SK-N-MC (cell line): ENCODE results near the gene CKAP2.
A peak's percentile ranks its signal among the peaks of the same experiment; 100 is the strongest.

Experiments
- DNase-seq: peaks from one replicate; pipeline ENCODE4 v3.0.0-alpha.2; 2011; ENCODE audit warnings: low read depth, low spot score
- H3K27ac ChIP-seq: fragments of 200-600 bp; sonication (generic); 2 replicates; pipeline ENCODE4 v1.5.1; 2016; ENCODE audit warnings: mixed run types
- H3K36me3 ChIP-seq: fragments of 200-600 bp; sonication (generic); 2 replicates; pipeline ENCODE4 v1.6.1; 2017; ENCODE audit warnings: antibody characterized with exemption, low read length, mixed read lengths; ENCODE audit not compliant: insufficient read depth
- H3K4me3 ChIP-seq: fragments of 200-600 bp; sonication (generic); 2 replicates; pipeline ENCODE4 v1.5.1; 2016
- H3K9ac ChIP-seq: fragments of 200-600 bp; sonication (generic); 2 replicates; pipeline ENCODE4 v1.8.0; 2017; ENCODE audit warnings: mixed run types, mixed read lengths; ENCODE audit not compliant: insufficient read length
- H3K9me3 ChIP-seq: fragments of 200-600 bp; sonication (generic); 2 replicates; pipeline ENCODE4 v1.6.1; 2017; ENCODE audit warnings: low read depth, mild to moderate bottlenecking, antibody characterized with exemption, low read length, moderate library complexity, mixed read lengths
- EZH2 ChIP-seq: fragments of 200-600 bp; sonication (generic); IDR thresholded peaks from one replicate; pipeline ENCODE4 v1.6.1; 2017; ENCODE audit warnings: antibody characterized with exemption
- FOXP2 ChIP-seq: optimal IDR thresholded peaks from 2 replicates; pipeline ENCODE3; 2011; ENCODE audit warnings: mild to moderate bottlenecking, moderate library complexity; ENCODE audit not compliant: insufficient read depth; ENCODE audit errors: extremely low read length, control extremely low read depth
- POLR2AphosphoS5 ChIP-seq: IDR thresholded peaks from 2 replicates; pipeline ENCODE4 v1.6.1; 2012; ENCODE audit warnings: mild to moderate bottlenecking, low read depth, low read length, borderline replicate concordance

The CKAP2 gene

DNA sequence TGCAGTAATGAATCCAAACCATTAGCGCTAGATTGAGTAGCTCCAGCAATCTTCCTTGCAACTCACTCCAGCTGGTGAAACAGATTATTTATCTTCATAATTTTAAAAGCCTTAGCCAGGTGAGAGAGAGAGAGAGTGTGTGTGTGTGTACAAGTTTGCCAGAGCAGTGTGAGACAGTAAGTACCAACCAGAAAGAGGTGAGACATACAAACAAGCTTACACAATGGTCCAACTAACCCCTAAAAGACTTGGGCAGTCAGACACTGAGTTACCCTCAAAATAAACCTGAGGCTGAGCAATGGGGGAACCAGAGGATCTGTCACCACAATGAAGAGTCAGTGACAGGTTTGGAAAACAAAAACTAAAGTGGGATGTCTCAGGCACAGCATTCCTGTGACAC, 41.2 kb upstream of the CKAP2 start:
- Histone ChIP-seq H3K9ac (no peak overlapping the region), H3K9me3 (no peaks in the 10 kb centered on the region), H3K4me3 (no peak overlapping the region), H3K36me3 (peaks cover 38% of the 10 kb centered on the region), H3K27ac (no peak overlapping the region)
- no peak for DNase-seq
- no peak for TF ChIP-seq FOXP2
- no peak for TF ChIP-seq POLR2AphosphoS5
- TF ChIP-seq EZH2 = no peak

DNA sequence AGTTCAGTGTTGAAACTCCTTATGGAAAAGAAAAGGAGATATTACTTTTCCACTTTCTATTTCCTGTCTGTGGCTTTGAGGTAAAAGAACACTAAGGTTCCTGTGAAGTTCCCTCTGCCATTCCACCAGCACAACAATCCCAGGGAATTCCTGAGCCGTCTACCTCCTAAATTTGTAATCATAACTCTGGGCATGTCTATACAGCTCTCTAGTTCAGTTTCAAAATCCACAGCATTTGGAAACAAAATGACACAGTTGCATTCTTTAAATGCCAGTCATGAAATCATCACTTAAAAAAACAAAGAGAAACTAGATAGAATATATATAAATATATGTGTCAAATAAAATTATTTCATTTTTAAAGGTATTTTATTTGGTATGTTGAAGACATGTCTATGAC, 40.3 kb upstream of the CKAP2 start:
- peaks cover 38% of the 10 kb centered on the region for H3K36me3 ChIP-seq
- H3K4me3 ChIP-seq = no peak overlapping the region
- no peaks in the 10 kb centered on the region for H3K9me3 ChIP-seq
- DNase-seq = no peak
- no peak overlapping the region for H3K27ac ChIP-seq
- no peak for TF ChIP-seq FOXP2
- TF ChIP-seq POLR2AphosphoS5 = no peak
- no peak for TF ChIP-seq EZH2
- no peak overlapping the region for H3K9ac ChIP-seq

DNA sequence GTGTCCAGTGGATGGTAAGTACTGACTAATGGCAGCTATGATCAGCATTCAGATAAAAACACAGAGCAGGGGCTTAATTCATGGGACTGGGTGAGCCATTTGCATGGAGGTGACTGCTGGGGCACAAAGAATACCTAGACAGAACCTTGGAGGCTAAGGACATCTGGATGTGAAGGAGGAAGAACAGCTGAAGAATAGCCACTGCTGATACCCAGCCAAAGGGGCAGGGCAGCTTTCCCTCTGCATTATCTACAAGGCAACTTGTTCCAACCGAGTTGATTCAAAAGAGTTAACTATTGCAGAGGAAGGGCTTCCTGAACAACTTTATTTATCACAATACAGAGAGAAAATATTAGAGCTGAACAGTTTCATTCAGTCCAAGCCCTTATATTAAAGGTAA, 36.2 kb upstream of the CKAP2 start:
- H3K36me3 ChIP-seq = peaks cover 56% of the 10 kb centered on the region

DNA sequence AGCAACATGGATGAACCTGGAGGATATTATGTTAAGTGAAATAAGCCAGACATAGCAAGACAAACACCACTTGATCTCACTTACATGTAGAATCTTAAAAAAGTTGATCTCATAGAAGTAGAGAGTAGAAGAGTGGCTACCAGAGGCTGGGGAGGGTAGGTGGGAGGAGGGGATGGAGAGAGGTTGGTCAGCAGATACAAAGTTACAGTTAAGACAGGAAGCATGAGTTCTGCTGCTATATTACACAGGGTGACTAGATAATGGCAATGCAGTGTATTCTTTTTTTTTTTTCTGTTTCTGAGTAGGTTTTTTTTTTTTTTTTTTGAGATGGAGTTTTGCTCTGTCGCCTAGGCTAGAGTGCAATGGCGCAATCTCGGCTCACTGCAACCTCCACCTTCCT, 34.1 kb upstream of the CKAP2 start:
- TF ChIP-seq POLR2AphosphoS5 (no peak), FOXP2 (no peak), EZH2 (no peak)
- H3K9me3 ChIP-seq = no peaks in the 10 kb centered on the region
- no peak overlapping the region for H3K27ac ChIP-seq
- DNase-seq = no peak
- H3K36me3 ChIP-seq = peaks cover 55% of the 10 kb centered on the region
- H3K4me3 ChIP-seq = no peak overlapping the region
- H3K9ac ChIP-seq = no peak overlapping the region

More for the DNA sequence above, 36.2 kb upstream of the CKAP2 start:
- DNase-seq = no peak
- Histone ChIP-seq H3K4me3 (no peak overlapping the region), H3K9ac (no peak overlapping the region), H3K27ac (no peak overlapping the region), H3K9me3 (no peaks in the 10 kb centered on the region)
- TF ChIP-seq EZH2 (no peak), FOXP2 (no peak), POLR2AphosphoS5 (no peak)

DNA sequence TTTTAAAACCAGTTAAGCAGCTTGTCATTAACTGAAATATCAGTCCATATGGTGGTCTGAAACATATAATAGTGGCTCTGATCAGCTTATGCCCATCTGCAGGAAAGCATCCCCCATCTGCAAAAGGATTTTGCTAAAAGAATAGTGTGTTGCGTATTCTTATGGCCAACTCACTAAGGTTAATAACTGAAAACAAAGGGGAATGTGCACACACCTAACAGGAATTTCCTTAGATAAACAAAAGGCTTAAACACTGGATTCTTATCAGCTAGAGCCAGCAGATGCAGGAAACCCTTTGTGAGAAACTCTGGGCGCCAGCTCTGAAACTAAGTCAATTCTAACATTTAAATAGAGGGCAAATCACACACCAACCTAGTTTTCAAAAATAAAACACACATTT, 27.0 kb upstream of the CKAP2 start:
- H3K9me3 ChIP-seq = no peaks in the 10 kb centered on the region
- no peak overlapping the region for H3K4me3 ChIP-seq
- no peak overlapping the region for H3K9ac ChIP-seq
- DNase-seq = no peak
- TF ChIP-seq POLR2AphosphoS5 = no peak
- no peak for TF ChIP-seq EZH2
- no peak for TF ChIP-seq FOXP2
- no peak overlapping the region for H3K27ac ChIP-seq
- peaks cover 48% of the 10 kb centered on the region for H3K36me3 ChIP-seq

DNA sequence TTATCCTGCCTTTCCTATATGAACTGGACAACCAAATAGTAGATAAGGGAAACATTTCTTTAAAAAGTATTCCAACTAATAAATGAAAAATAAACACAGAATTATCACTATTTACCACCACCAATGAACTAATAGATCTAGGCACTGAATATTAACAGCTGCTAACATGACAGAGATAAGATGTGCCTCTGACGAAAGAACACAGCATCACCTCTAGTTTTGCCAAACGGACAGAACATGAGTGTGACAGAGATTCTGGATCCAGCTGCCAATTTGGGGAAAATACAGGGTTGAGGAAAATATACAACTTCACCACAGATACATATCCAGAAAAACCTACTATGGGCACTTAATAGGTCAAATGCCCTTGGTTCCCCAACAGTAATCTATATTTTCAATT, 22.8 kb upstream of the CKAP2 start:
- Histone ChIP-seq H3K4me3 (no peak overlapping the region), H3K27ac (no peak overlapping the region), H3K36me3 (peaks cover 50% of the 10 kb centered on the region), H3K9me3 (no peaks in the 10 kb centered on the region), H3K9ac (no peak overlapping the region)
- no peak for TF ChIP-seq FOXP2
- no peak for TF ChIP-seq EZH2
- no peak for TF ChIP-seq POLR2AphosphoS5
- DNase-seq = no peak

DNA sequence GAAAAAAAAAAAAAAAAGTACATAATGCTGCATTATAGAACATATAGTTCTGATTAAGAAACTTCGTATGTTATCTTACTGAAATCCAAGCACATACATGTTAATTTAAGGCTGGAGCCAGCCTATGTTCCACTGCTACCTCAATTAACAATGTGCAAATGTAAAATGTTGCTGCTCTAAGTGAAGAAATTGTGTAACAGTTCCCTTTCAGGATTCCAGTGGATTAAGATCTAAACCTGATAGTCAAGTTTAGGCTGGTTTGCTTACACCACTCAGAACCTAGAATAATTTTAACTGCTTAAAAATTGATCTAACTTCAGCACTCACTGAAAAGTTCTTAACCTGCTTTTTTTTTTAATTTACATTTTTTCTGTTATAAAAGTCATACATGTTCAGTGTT, 9.0 kb upstream of the CKAP2 start:
- Histone ChIP-seq H3K27ac (0 out of 2 replicates have a peak overlapping the region, but pooled peaks have one; percentile 34), H3K9ac (no peak overlapping the region)
- TF ChIP-seq FOXP2 (no peak), POLR2AphosphoS5 (no peak), EZH2 (no peak)

DNA sequence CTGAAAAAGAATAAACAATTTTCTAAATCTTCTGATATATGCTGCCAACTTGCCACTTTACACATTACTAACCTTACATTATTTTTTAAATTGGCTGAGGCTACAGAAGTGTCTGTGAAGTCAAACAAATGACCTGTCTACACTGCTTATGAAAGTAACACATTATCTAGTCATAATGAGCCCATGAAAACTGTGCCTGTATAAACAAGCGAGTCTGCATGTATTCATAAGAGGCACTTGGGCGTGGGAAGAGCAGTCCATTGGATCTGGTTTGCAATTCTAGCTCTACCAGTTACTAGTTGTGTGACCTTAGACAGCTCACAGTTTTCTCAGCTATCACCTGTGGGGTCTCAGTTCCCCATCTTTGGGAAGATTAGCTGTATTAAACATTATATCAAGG, 7.9 kb upstream of the CKAP2 start:
- no peaks in the 10 kb centered on the region for H3K9me3 ChIP-seq
- DNase-seq = no peak
- peak overlapping the region; percentile 44; the same call in 1 of the 2 replicates for H3K27ac ChIP-seq
- H3K9ac ChIP-seq = no peak overlapping the region
- H3K4me3 ChIP-seq = no peak overlapping the region
- TF ChIP-seq EZH2 (no peak), POLR2AphosphoS5 (no peak), FOXP2 (no peak)
- peaks cover 14% of the 10 kb centered on the region for H3K36me3 ChIP-seq

More for the DNA sequence above, 9.0 kb upstream of the CKAP2 start:
- DNase-seq = no peak
- H3K36me3 ChIP-seq = peaks cover 23% of the 10 kb centered on the region
- no peaks in the 10 kb centered on the region for H3K9me3 ChIP-seq
- no peak overlapping the region for H3K4me3 ChIP-seq
